GM21360 (cell line): Measurements from ENCODE around the gene MFAP3L.
"Not testable (repeated sequence)": the region's sequence is repeated elsewhere in the genome, so short reads cannot be mapped to it uniquely, and the experiment has no call there.

Source experiments
- ATAC-seq: cut with Tn5 transposase; IDR thresholded peaks from one replicate; pipeline ENCODE4 v1.9.1; 2021; ENCODE audit warnings: mild to moderate bottlenecking, moderate library complexity; ENCODE audit not compliant: unreplicated experiment

Gene MFAP3L

DNA sequence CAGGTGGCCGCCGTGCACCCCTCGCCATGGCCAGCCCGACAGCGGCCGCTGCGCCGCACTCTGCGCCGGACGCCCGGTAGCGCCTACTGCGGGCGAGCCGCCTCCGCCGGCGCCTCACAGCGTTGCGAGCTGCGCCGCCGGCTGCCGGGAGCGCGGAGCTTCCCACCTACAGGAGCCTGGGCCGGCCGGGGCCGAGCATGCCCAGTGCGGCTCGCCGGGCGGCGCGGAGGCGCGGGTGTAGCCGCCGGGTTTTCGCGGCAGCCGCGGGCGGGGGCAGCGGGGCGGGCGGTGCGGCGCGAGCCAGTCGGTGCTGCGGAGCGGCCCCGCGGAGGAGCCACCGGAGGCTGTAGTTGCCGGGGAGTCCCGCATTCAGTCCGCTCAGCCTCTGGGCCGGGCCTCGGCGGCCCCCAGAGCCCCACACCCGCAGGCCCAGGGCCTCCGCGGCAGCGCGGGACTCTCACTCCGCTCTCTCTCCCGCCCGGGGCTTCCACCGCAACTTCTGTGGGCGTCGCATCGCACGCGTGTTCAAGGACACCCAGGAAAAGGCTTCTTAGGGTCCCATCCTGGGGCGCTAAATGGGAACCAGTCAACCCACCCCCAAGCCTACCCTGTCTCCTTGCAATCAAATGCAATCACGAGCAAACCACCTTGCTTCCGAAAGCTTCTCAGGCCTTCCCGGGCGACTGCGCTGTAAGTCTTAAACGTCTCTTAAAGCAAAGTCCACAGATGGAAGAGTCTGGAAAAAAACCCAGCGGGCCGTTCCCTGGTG, at the start of gene MFAP3L:
Gene MFAP3L (minus strand): TSS at position 143 of the 769 bp plus-strand sequence. CDS start 20,518 bp downstream, outside the sequence.
- peak; percentile 87 for ATAC-seq

DNA sequence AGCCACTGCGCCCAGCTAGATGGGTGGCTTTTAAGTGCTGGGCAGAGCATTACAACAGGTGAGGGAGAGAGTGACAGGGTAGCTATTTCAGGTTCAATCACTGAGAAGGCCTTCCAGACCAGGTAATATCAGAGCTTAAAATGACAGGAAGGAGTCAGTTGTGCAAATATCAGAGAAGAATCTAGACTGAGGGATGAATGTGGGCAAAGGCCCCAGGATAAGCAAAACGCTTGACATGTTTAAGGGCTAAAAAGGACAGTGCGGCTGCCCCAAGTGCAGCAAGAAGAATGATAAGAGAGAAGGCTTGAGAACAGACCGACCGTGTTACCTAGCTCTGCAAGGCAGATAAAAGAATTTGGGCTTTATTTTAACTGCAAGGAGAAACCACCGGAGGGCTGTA, 45.0 kb upstream of the MFAP3L start:
- no peak for ATAC-seq

DNA sequence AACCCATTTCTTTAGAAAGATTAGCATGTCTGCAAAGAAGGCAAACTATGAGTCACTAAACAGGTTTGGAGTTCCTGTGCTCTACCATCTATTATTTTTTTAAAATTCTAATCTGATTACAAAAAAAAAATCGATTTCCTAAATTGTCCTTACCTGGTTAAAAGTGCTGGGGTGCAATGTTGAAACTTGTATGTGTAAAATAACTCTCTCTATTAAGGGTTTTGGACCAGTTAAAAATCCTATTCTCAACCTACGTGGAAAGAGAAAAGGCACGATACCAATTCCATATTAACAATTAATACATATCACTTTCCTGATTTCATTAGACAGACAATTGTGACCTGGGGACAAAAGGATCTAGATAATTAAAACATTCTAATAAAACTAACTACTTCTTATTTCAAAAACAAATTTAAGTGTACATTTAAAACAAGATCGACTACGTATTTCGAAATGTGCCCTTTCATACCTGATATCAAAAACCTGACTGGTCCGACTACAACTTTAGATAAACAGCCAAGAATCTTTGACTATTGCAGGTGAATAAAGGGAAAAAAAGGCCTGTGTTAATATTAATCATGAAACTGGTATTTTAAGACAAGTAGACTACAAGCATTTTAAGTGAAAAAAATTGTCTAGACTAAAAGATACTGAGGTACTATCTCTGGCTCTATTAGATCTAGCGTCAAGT, 42.4 kb upstream of the MFAP3L start:
- ATAC-seq: no peak

DNA sequence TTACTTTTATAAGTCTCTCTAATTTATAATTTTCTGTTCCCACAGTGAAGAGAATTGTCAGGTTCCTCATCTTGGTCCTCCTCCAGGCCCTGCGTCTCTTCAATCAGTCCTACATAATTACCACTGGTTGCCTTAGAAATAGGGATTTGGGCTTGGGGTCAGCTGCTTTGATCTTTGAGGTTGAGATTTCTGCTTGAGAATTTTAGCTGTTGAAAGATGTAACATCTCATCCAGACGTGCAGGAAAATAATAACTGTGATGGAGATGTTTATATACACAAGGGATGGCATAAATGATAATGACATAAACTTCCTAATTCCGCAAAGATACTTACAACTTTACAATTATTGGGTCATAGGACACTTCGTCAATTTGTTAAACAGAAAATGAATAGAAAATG, 33.2 kb upstream of the MFAP3L start:
- no peak for ATAC-seq

DNA sequence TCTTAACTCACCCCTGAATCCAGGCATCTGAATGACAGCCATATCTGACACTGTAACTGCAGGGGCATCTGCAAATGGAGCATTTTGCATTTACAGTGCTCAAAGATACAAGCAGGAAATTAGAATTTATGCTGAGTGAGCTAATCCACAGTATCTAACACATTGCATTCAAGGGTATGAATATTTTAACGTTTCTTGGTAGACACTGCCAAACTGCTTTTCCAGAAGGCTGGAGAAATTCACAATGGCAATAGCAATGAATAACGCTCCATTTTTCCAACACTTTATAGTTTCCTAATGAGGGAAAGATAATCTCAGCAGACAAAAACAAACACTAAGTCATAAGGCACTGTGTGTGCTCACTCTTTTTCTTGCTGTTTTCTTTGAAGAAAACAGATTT, 32.6 kb upstream of the MFAP3L start:
- ATAC-seq: no peak

DNA sequence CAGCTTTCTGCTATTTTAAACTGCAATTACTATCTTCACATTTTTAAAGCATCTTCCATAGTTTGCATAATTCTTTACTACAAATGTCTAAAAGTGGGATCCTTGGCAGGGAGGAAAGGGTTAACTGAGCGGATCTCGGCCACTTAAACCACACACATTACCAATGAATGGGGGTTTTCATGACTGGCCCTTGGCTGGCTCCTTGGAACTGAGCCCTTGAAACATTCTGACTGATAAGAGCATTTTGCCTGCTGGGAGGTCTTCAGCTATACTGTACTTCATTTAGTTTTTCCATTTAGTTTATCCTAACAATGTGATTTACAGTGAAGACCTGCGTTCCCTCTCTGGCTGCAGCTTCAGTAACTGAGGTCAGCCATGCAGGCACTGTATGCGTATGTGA, 31.7 kb upstream of the MFAP3L start:
- ATAC-seq: no peak

DNA sequence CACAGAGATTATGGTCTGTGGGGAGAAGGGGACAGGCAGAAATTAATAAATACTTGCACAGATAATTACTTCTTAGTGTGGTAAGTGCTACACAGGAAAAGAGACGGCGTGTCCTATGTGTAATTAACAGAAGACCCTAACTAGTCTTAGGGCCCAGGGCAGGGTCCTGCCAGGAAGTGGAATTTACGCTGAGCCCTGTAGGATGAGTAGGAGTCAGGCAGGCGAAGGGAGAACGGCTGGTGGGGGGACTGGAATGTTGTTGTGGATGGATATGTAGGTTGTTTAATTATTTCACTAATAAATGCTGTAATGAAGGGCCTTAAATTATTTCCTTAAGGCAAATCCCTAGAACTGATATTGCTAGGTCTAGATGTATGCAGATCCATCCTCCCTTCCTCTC, 26.7 kb upstream of the MFAP3L start:
- ATAC-seq: no peak

DNA sequence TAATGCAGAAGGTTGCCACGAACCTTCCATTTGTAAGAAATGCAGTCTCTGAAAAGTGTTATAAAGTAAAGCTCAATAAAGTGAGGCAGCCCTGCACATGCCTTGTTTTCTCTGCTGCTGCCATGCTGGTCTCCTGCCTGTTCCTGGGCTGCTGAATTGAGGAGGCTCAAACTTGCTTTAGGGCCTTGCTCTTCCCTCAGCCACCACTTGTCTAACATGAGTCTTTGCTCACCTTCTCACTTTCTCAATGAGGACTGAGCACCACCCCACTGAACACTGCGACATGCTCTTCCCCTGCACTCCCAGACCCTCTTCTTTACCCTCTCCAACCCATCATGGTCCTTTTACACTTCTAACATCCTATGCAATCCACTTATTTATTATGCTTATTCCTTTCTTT, 25.2 kb upstream of the MFAP3L start:
- no peak for ATAC-seq

DNA sequence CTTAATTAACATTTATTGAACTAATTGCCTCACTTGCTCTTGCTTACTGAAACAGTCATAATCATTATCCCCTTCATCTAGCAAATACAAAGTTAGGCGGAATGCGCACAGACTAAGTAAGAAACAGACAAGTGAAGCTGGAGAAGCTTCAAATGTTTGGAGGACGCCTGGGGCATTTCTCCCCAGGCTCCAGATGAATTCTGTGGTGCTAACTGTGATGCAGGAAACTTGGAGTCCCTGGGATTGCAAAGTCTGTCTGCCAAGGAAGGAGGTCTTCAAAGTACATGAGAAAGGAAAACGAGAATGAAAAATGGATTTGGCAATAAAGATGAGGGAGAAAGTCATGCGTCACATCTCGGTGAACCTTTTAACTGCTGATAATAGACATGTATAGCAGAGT, 23.6 kb upstream of the MFAP3L start:
- ATAC-seq: no peak

DNA sequence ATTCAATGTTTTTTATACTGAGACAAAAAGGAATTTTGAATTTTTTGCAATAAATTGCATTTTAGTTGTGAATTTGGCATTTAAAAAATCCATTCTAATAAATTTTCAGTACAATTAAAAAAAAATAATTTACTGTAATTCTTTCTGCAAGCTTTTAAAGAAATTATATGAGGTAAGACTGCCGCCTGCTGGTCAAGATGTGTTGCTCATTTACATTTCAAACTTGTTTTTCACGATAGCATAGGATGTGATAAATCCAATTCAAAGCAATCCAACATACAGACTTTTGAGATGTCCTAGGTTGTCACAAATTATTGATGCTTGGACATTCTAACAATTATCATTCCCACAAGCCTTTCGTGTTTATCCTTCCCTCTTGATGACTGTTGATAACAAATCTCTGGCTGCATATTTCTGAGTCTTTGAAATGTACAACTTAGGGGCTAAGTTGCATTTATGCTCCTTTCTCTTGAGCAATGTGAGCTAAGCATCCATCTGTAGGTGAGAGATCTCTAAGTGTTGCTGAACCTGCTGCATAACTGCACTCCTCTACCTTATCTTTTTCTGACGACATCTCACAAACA, 21.7 kb upstream of the MFAP3L start:
- no peak for ATAC-seq

DNA sequence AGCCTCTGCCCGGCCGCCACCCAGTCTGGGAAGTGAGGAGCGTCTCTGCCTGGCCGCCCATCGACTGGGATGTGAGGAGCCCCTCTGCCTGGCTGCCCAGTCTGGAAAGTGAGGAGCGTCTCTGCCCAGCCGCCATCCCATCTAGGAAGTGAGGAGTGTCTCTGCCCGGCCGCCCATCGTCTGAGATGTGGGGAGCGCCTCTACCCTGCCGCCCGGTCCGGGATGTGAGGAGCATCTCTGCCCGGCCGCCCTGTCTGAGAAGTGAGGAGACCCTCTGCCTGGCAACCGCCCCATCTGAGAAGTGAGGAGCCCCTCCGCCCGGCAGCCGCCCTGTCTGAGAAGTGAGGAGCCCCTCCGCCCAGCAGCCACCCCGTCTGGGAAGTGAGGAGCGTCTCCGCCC, 20.0 kb upstream of the MFAP3L start:
- ATAC-seq: not testable (repeated sequence)

DNA sequence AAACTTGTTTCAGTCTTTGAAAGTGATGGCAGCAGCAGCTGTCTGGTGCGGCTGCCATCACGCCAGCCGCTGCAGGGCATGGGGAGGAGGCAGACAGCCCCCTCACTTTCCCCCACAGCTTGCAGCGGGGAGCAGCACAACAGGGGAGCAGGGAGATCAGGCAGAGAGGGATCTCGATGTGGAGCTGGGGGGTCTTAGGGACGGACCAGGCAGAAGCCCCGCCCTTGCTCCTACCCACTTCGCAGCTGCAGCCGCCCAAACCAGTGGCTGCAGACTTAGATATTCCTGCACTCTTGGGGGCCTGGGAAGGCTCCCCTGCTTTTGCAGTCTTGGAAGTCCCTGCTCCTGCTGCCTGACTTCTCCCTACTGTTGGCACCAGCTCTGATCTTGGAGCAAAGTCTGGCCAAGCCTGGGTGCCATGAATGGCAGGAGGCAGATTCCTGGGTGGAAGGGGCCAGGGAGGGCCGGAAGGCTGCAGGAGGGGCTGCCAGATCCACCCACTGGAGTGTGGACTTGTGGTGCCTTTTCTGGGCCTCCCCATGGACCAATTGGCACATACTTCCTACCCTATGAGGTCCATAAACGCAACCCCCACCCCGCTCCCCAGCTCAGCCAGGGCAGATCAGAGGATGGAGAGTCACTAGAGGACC, 14.0 kb upstream of the MFAP3L start:
- no peak for ATAC-seq

DNA sequence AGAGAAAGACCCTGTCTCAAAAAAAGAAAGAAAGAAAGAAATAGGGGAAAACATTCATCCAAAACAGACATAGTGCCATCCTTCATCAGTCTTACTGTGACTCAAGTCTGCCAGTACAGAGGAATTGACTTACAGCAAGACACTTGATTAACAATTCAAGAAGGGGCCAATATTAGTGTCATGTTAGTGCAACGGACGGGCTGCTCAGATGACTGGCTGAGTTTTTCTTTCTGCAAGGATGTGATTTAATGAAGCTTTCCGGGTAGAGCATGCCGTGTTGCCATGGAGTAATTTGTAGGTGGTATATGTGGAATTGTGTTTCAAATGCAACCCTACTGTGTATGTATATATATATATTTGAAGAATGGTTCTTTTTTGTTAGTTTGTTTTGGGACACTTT, 12.6 kb upstream of the MFAP3L start:
- ATAC-seq: no peak

DNA sequence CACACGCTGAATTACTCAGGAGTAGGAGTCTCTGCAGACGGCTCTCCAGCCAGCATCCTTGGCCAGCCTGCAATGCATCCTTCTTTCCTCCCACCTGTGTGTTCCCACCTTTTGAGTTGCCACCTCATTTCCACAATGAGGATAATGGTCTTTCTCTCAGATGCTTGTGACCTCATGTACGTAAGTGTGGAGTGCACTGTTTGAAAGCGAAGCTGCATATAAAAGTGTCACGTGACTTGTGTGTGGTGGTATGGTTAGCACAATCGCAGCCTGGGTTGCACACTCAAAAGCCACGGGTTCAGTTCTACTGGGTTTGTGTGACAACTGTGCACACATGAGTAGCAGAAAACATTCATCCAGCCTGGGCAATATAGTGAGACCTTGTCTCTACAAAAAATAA, 12.0 kb upstream of the MFAP3L start:
- no peak for ATAC-seq

DNA sequence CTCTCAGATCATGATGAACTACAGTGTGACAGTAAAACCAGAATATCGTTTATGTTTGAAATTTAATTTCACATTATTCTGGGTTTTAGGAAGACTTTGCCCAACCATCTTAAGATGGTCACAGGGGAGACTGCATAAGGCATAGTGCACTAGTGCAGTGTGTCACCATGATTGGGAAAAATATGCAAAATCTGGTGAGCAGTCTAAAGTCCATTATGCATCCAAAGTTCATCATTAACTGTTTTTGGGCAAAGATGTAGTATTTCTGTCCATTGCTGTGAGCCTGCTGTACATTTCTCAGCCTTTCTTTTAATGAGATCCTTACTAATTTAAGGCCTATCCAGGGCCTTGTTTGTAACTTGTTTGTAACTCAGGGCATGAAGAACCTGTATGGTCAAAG, 11.3 kb upstream of the MFAP3L start:
- ATAC-seq: no peak

DNA sequence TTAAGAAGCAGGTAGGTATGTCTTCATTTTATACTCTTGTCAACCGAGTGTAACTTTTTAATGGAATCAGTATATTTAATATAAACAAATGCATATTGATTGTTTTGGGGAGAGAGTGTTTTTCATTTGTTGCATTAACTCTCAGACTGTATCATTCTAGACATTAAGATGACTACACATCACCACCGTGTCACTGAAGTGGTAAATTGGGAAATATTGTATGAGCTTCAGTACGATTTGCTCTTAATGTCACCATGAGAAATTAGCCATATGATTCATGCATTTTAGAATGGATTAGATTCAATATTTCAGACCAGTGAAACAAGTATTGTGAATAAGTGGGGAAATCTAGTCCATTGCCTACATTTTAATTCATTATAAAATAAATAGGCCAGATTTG, 9.7 kb upstream of the MFAP3L start:
- ATAC-seq: no peak

DNA sequence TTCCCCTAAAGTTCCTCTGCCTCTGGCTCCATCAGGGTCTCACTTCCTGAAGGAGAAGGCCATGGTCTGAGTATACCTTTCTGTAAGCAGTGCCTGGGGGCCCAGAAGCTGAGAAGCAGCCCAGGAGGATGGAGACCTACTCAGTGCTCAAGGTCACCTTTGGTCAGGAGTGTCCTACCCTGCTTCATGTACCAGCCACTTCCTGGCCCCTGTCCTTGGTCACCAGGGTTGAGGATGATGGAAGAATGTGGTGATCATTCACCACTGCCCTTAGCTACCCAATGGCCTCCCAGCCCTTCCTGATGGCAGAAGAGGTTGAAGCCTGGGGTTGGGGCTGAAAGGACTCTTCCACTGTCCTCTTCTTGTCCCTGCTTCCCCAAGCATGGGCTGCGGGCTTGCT, 9.0 kb upstream of the MFAP3L start:
- ATAC-seq: no peak

DNA sequence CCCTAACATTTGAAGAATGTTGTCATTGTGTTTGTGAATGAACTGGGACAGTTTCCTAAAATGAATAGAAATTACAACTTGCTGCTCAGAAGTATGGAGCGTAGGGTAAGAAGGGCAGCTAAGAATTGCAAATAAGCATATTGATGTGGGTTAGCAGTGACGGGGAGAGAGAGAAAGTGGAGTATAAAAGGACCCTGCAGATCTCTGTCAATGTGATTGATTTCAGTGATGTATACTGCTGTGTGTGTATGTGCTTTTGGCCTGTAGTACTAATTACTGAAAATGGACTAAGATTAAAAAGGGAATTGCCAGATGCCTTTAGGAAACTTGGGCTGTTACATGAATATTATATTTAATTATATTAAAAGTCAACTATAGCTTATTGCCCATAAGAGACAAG, 7.8 kb upstream of the MFAP3L start:
- ATAC-seq: no peak

DNA sequence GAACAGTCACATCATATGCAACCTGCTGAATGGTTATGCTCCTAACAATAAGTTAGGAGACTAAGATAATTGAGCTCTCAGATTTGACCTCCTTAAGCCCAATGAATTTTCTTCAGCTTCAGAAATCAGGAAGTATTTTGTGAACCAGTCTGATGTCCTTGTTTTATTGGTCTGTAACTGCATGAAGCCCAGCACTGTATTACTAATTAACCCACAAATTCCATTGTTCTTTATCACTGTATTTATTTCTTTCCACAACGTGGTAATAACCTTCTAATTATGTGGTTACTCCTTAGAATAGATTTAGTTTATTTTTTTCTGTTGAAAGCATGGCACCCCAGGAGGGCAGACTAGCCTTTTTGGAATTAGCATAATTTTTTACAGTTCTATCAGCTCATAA, 3.9 kb upstream of the MFAP3L start:
- no peak for ATAC-seq

DNA sequence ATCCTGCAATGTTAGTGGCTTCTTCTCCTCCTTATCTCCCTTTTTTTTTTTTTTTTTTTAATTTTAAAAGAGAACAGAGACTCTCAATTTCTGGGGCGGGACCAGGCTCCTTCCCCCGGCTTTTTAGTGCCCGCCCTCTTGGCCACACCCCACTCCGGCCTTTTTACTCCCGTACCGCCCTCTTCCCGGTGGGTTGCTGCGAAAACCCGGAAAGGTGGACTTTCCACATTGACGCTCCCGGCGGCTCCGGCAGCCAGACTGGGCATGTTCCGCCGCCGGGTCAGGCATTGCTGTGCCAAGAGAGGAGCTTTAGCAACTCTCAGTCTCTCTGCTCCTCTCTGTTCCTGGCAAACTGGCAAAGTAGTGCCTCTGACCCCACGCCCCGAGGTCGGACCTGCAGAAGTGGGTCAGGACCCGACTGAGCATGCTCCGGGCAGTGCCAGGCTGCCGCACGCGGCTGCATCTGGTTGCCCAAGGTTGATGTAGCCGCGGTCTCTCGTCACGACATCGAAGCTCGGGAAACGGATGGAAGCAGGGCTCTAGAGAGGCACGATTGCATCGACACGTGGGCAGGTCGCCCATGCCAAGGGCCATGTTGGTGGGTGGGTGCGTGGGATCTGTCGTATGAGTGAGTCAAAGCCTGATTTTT, 1.1 kb upstream of the MFAP3L start:
- peak; percentile 57 for ATAC-seq

DNA sequence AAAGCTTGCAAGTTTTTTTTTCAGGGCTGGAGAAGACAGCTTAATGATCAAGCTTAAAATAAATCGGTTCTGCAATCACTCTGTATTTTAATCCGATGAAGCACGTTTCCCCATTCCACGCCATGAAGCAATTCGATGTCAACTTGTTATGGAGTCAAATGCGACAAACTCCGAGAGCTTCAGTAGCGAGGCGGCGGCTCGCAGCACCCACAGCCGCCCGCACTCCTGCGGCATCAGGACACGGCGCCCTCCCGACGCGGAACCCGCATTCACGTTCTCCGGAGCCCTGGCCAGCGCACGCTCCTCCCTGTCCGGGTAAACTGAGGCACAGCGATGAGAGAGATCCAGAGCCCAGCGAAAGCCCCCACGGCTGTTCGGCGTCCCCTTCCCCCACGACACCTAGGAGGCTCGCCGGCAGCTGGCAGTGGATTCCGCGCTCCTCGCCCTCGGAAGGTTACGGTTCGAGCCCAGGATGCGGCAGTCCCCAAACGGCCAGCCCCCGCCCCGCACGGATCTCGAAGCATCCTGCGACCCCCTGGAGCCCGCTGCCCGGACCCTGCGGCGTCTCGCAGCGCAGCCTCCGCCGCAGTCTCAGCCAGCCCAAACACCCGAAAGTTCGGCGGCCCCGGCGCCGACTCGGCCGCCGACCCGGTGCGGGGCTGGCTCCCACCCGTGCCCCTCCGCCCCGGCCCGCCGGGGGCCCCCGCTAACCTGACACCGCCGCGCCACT, 507 bp downstream of the MFAP3L start:
- no peak for ATAC-seq
